OCI-LY3 (cell line): ENCODE results near the gene GLIS1.

Experiments
- EZH2phosphoT487 ChIP-seq: fragments of 200-600 bp; shearing (Covaris generic); IDR thresholded peaks from 2 replicates; pipeline ENCODE4 v1.6.1; 2018; ENCODE audit warnings: antibody characterized with exemption, mixed run types, low read depth
- TF ChIP-seq, protein P1 (sequence below): fragments of 200-600, 300-600 bp; sonication (generic); IDR thresholded peaks from 2 replicates; pipeline ENCODE4 v1.5.1; 2014; ENCODE audit warnings: antibody characterized with exemption, low read length, low read depth

DNA sequence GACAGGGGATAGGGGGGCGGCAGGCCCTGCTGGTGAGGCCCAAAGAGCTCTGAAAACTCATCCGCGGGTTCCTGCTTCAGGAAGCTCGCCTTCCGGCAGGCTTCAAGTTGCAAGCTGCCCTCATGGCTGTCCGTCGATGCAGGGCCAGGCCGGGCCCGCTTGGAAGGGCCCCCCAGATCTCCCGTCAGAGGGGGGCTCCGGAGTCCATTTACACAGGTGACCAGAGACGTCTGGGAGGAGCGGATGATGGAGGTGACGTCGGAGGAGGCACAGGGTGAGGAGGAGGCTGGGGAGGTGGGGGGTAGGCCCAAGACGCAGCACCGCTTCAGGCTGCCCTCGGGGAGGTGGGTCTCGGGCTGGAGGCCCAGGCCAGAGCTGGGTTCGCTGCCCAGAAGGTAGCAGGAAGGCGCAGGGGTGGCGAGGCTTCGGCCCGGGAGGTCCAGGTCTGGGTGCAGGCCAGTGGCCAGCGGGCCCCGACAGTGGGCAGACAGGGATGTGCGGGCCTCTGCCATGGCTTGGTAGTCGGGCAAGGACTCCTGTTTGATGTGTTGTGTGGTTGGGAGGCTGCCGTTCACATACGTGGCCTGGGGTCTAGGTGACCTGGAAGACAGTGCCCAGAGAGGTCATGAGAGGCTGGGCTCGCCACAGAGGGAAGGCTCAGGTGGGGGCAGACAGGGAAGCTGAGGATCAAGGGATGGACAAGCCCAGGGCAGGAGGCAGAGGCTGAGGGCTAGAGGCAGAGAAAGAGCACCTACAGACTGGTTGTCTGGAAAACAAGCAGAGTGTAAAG lies 144.4 kb downstream of the GLIS1 start:
- TF ChIP-seq, protein P1, sequence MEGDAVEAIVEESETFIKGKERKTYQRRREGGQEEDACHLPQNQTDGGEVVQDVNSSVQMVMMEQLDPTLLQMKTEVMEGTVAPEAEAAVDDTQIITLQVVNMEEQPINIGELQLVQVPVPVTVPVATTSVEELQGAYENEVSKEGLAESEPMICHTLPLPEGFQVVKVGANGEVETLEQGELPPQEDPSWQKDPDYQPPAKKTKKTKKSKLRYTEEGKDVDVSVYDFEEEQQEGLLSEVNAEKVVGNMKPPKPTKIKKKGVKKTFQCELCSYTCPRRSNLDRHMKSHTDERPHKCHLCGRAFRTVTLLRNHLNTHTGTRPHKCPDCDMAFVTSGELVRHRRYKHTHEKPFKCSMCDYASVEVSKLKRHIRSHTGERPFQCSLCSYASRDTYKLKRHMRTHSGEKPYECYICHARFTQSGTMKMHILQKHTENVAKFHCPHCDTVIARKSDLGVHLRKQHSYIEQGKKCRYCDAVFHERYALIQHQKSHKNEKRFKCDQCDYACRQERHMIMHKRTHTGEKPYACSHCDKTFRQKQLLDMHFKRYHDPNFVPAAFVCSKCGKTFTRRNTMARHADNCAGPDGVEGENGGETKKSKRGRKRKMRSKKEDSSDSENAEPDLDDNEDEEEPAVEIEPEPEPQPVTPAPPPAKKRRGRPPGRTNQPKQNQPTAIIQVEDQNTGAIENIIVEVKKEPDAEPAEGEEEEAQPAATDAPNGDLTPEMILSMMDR, result no peak
- no peak for TF ChIP-seq EZH2phosphoT487
